ENCODE measurements around the gene COL2A1. TPM values are rescaled to one million over a fixed set of nuclear protein-coding genes. Genes with fewer than 3 reads are reported as not detected.

Gene COL2A1
- total and polyA plus RNA-seq, 4 donors, result 321 TPM; not detected in 3

- Histone ChIP-seq H3K9ac (ENCODE audit: low read depth in 1 of 2, low read length in 2 of 2) (no peak overlapping the region), H3K27ac (ENCODE audit: low read depth in 1 of 2, low read length in 2 of 2) (no peak overlapping the region), H3K27me3 (ENCODE audit: control insufficient read depth in 4 of 4, insufficient read depth in 4 of 4, low read length in 3 of 4) (no peaks in the 10 kb centered on the region), H3K4me3 (ENCODE audit: low read depth in 1 of 3, low read length in 3 of 3) (no peak overlapping the region), H3K36me3 (ENCODE audit: control insufficient read depth in 4 of 4, insufficient read depth in 3 of 4, low read depth in 1 of 4, low read length in 3 of 4) (no peaks in the 10 kb centered on the region), H3K4me1 (ENCODE audit: control insufficient read depth in 4 of 4, insufficient read depth in 4 of 4, low read length in 3 of 4) (peaks cover 0 to 6% (median 3%) of the 10 kb centered on the region in 4 donors), H3K9me3 (ENCODE audit: control insufficient read depth in 4 of 4, low read length in 3 of 4) (no peaks in the 10 kb centered on the region)
- no peak for TF ChIP-seq GABPA (IDR thresholded peaks at IDR 0.05 in 1 of 2, conservative IDR thresholded peaks at IDR 0.05 in 1 of 2)
- no peak for TF ChIP-seq CTCF (IDR thresholded peaks at IDR 0.05; ENCODE audit: low read depth, low read length, missing input control)
- no peak for TF ChIP-seq HNF4A (conservative IDR thresholded peaks at IDR 0.05)
- no peak for TF ChIP-seq YY1 (IDR thresholded peaks at IDR 0.05)
- no peak for TF ChIP-seq NR2F2 (IDR thresholded peaks at IDR 0.05)
- TF ChIP-seq EGR1 (IDR thresholded peaks at IDR 0.05; ENCODE audit: low read depth in 2 of 2), result no peak
- DNase-seq (ENCODE audit: low spot score), result no peak
- WGBS, result 85% methylated on average over 13 of the region's 13 CpGs
Measured at GRCh38 chr12:47991106-47992061, 12.9 kb downstream of the COL2A1 start.

GRCh38 chr12:47990351-47991105, 13.7 kb downstream of the COL2A1 start:
- no peak for DNase-seq (ENCODE audit: low spot score)
- no peaks in the 10 kb centered on the region for H3K9me3 ChIP-seq (ENCODE audit: control insufficient read depth in 4 of 4, low read length in 3 of 4)

More at GRCh38 chr12:47990351-47991105, 13.7 kb downstream of the COL2A1 start:
- H3K4me3 ChIP-seq (ENCODE audit: low read depth in 1 of 3, low read length in 3 of 3), result no peak overlapping the region
- H3K27ac ChIP-seq (ENCODE audit: low read depth in 1 of 2, low read length in 2 of 2), result no peak overlapping the region
- H3K4me1 ChIP-seq (ENCODE audit: control insufficient read depth in 4 of 4, insufficient read depth in 4 of 4, low read length in 3 of 4), result no peaks in the 10 kb centered on the region
- H3K9ac ChIP-seq (ENCODE audit: low read depth in 1 of 2, low read length in 2 of 2), result no peak overlapping the region
- no peaks in the 10 kb centered on the region for H3K36me3 ChIP-seq (ENCODE audit: control insufficient read depth in 4 of 4, insufficient read depth in 3 of 4, low read depth in 1 of 4, low read length in 3 of 4)
- WGBS, result 82% methylated on average over 7 of the region's 7 CpGs
- TF ChIP-seq TAF1 (conservative IDR thresholded peaks at IDR 0.05) (no peak), ATF3 (IDR thresholded peaks at IDR 0.05) (no peak), FOXA1 (IDR thresholded peaks at IDR 0.05) (no peak), YY1 (IDR thresholded peaks at IDR 0.05) (no peak), RAD21 (IDR thresholded peaks at IDR 0.05) (no peak), FOXA2 (IDR thresholded peaks at IDR 0.05) (no peak), CTCF (IDR thresholded peaks at IDR 0.05; ENCODE audit: low read depth, low read length, missing input control) (no peak)
- TF ChIP-seq, protein P1, sequence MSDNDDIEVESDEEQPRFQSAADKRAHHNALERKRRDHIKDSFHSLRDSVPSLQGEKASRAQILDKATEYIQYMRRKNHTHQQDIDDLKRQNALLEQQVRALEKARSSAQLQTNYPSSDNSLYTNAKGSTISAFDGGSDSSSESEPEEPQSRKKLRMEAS (IDR thresholded peaks at IDR 0.05), result no peak
- TF ChIP-seq, protein P2, sequence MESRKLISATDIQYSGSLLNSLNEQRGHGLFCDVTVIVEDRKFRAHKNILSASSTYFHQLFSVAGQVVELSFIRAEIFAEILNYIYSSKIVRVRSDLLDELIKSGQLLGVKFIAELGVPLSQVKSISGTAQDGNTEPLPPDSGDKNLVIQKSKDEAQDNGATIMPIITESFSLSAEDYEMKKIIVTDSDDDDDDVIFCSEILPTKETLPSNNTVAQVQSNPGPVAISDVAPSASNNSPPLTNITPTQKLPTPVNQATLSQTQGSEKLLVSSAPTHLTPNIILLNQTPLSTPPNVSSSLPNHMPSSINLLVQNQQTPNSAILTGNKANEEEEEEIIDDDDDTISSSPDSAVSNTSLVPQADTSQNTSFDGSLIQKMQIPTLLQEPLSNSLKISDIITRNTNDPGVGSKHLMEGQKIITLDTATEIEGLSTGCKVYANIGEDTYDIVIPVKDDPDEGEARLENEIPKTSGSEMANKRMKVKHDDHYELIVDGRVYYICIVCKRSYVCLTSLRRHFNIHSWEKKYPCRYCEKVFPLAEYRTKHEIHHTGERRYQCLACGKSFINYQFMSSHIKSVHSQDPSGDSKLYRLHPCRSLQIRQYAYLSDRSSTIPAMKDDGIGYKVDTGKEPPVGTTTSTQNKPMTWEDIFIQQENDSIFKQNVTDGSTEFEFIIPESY (IDR thresholded peaks at IDR 0.05), result no peak
- no peaks in the 10 kb centered on the region for H3K27me3 ChIP-seq (ENCODE audit: control insufficient read depth in 4 of 4, insufficient read depth in 4 of 4, low read length in 3 of 4)

All from liver (tissue), 9 donors.